Activated CD4-positive, alpha-beta T cell treated with anti-CD3 and anti-CD28 coated beads for 36 hours (primary cell): ENCODE measurements around the gene ZNF630. TPM values are rescaled to one million over a fixed set of nuclear protein-coding genes. Genes with fewer than 3 reads are reported as not detected.

Source experiments
- total RNA-seq, 2 experiments: library from RNA; stranded (reverse); gene quantifications; one replicate each; pipeline ENCODE4 v1.2.3, GENCODE V29; 2021

ZNF630 gene
- total RNA-seq, 2 experiments from 2014 or later = 1.7 to 1.8 TPM

Other genes with a start within 250 kb of the ZNF630 start
- gene ZNF81, start 234.7 kb downstream of the ZNF630 start, total RNA-seq = 1 to 10 TPM; 5.3 to 6.4 TPM
- 1 to 10 TPM; 8.0 to 9.3 TPM for gene ZNF182, start 67.7 kb downstream of the ZNF630 start, total RNA-seq
- not detected for gene SPACA5, start 64.7 kb downstream of the ZNF630 start, total RNA-seq
- not detected for gene SPACA5B, start 59.0 kb upstream of the ZNF630 start, total RNA-seq
- not detected for gene SSX5, start 125.2 kb upstream of the ZNF630 start, total RNA-seq
- not detected for gene SSX1, start 183.8 kb upstream of the ZNF630 start, total RNA-seq